HG03066 (cell line): ENCODE measurements around the gene PLEKHA8.

ENCODE experiments used
- ATAC-seq: cut with Tn5 transposase; IDR thresholded peaks from one replicate; pipeline ENCODE4 v1.9.1; 2021; ENCODE audit warnings: low read depth; ENCODE audit not compliant: unreplicated experiment

PLEKHA8 gene

GRCh38 chr7:30028216-30028748 lies at the start of gene PLEKHA8:
PLEKHA8 (plus strand) TSS chr7:30028412; CDS start chr7:30028763, 351 bp downstream.
- ATAC-seq = peak; percentile 44

GRCh38 chr7:29980151-29980550 lies 48.1 kb upstream of the PLEKHA8 start:
- ATAC-seq = no peak

GRCh38 chr7:29987083-29987482 lies 41.1 kb upstream of the PLEKHA8 start:
- no peak for ATAC-seq

- no peak for ATAC-seq
Measured at GRCh38 chr7:29987811-29988317, 40.3 kb upstream of the PLEKHA8 start.

- peak; percentile 25 for ATAC-seq
Measured at GRCh38 chr7:29988424-29989256, 39.6 kb upstream of the PLEKHA8 start.

GRCh38 chr7:29989257-29989995 lies 38.8 kb upstream of the PLEKHA8 start, which contains the start of gene SCRN1:
SCRN1 (minus strand) TSS chr7:29989801; CDS start chr7:29969067, 20,734 bp downstream.
- peak; percentile 22 for ATAC-seq

GRCh38 chr7:29990931-29991330 lies 37.3 kb upstream of the PLEKHA8 start:
- no peak for ATAC-seq

- ATAC-seq = no peak
Measured at GRCh38 chr7:29991937-29992336, 36.3 kb upstream of the PLEKHA8 start.

GRCh38 chr7:29993140-29993539 lies 35.1 kb upstream of the PLEKHA8 start:
- no peak for ATAC-seq

GRCh38 chr7:29995652-29996051 lies 32.6 kb upstream of the PLEKHA8 start:
- no peak for ATAC-seq

- no peak for ATAC-seq
Measured at GRCh38 chr7:29996321-29996720, 31.9 kb upstream of the PLEKHA8 start.

- ATAC-seq = no peak
Measured at GRCh38 chr7:29998489-29998888, 29.7 kb upstream of the PLEKHA8 start.

GRCh38 chr7:30001998-30002397 lies 26.2 kb upstream of the PLEKHA8 start:
- ATAC-seq = no peak

- no peak for ATAC-seq
Measured at GRCh38 chr7:30003098-30003497, 25.1 kb upstream of the PLEKHA8 start.

- no peak for ATAC-seq
Measured at GRCh38 chr7:30005464-30005863, 22.7 kb upstream of the PLEKHA8 start.

GRCh38 chr7:30010021-30010420 lies 18.2 kb upstream of the PLEKHA8 start:
- ATAC-seq = no peak

- ATAC-seq = no peak
Measured at GRCh38 chr7:30012757-30013156, 15.5 kb upstream of the PLEKHA8 start.

GRCh38 chr7:30018451-30018850 lies 9.8 kb upstream of the PLEKHA8 start:
- no peak for ATAC-seq

GRCh38 chr7:30019387-30019786 lies 8.8 kb upstream of the PLEKHA8 start:
- ATAC-seq = no peak

GRCh38 chr7:30019960-30020359 lies 8.3 kb upstream of the PLEKHA8 start:
- no peak for ATAC-seq

GRCh38 chr7:30020535-30020934 lies 7.7 kb upstream of the PLEKHA8 start:
- no peak for ATAC-seq
